Measurements from ENCODE around the gene ERH.

- peak; percentile 34 to 45 for TF ChIP-seq POLR2A (IDR thresholded peaks at IDR 0.05)
- no peak for TF ChIP-seq CTCF (IDR thresholded peaks at IDR 0.05)
- peak; percentile 39 to 76 (median 64) for TF ChIP-seq POLR2AphosphoS5 (IDR thresholded peaks at IDR 0.05)
- TF ChIP-seq EP300 (IDR thresholded peaks at IDR 0.05), result no peak
Observed at GRCh38 chr14:69398053-69398817, at the start of gene ERH, which contains the start of gene SLC39A9.
